Measurements from ENCODE around the gene USP47. TPM values are rescaled to one million over a fixed set of nuclear protein-coding genes. Genes with fewer than 3 reads are reported as not detected.

Gene USP47
- total and polyA plus RNA-seq, 2 donors (not counting 1 experiment from before 2014, with no cell fraction given), result 12.8 to 52.9 TPM

- POLR2A ChIA-PET, result no interaction called here
These were observed 132.1 kb downstream of the USP47 start for GRCh38 chr11:11973866-11974265.

More at GRCh38 chr11:11973866-11974265, 132.1 kb downstream of the USP47 start:
- Histone ChIP-seq H3K36me3 (replicated peaks in 1 of 2; ENCODE audit: control extremely low read depth in 1 of 2, control insufficient read depth in 1 of 2, extremely low read depth in 1 of 2, insufficient read depth in 2 of 2, low read length in 1 of 2) (no peaks in the 10 kb centered on the region), H3K9ac (ENCODE audit: low read length) (no peak overlapping the region), H3K4me1 (ENCODE audit: control insufficient read depth in 2 of 2, insufficient read depth in 2 of 2, low read length in 2 of 2) (no peaks in the 10 kb centered on the region), H3K79me2 (ENCODE audit: control insufficient read depth, insufficient read depth, low read length) (no peaks in the 10 kb centered on the region), H3K27ac (ENCODE audit: low read length in 2 of 2) (no peak overlapping the region), H2AFZ (ENCODE audit: insufficient read depth, low read depth, low read length, poor library complexity, severe bottlenecking) (no peak overlapping the region), H3K9me3 (ENCODE audit: control extremely low read depth in 1 of 3, control insufficient read depth in 2 of 3, insufficient read depth in 1 of 3, low read length in 2 of 3) (peaks cover 0 to 4% (median 0%) of the 10 kb centered on the region in 3 donors), H4K20me1 (ENCODE audit: control insufficient read depth, insufficient read depth, low read length, poor library complexity, severe bottlenecking) (no peaks in the 10 kb centered on the region), H3K27me3 (replicated peaks in 1 of 4; ENCODE audit: control extremely low read depth in 1 of 4, control insufficient read depth in 3 of 4, insufficient read depth in 4 of 4, low read length in 3 of 4) (peaks cover 0 to 2% (median 0%) of the 10 kb centered on the region in 4 experiments), H3K4me2 (replicated peaks; ENCODE audit: low read depth, low read length, poor library complexity, severe bottlenecking) (no peak overlapping the region), H3K4me3 (ENCODE audit: control extremely low read depth in 1 of 5, extremely low read depth in 1 of 5, insufficient read depth in 1 of 5, low read depth in 2 of 5, low read length in 4 of 5) (no peak overlapping the region)
- H3K9me3 Mint-ChIP-seq (ENCODE audit: insufficient read depth), result no peaks in the 10 kb centered on the region
- H3K27ac Mint-ChIP-seq, result no peak overlapping the region
- no peak overlapping the region for H3K4me3 Mint-ChIP-seq
- CTCF ChIA-PET, result no interaction called here
- WGBS (ENCODE audit: insufficient coverage), result 89% methylated on average over 1 of the region's 4 CpGs
- TF ChIP-seq CTCF (IDR thresholded peaks at IDR 0.05) (no peak), EZH2 (IDR thresholded peaks at IDR 0.05; ENCODE audit: borderline replicate concordance, insufficient read depth, low read depth, low read length, poor library complexity, severe bottlenecking) (no peak)
- intact Hi-C loops (cut with micrococcal nuclease), result no loop called here
- DNase-seq (no peak), ATAC-seq (ENCODE audit: low read depth) (no peak)
- no peaks in the 10 kb centered on the region for H3K27me3 Mint-ChIP-seq
- no peaks in the 10 kb centered on the region for H3K4me1 Mint-ChIP-seq
